A673 (cell line): ENCODE data around the gene PROC. TPM values are rescaled to one million over a fixed set of nuclear protein-coding genes. Genes with fewer than 3 reads are reported as not detected.

Experiments
- BruUV-seq: library from RNA; stranded (reverse); fragments of 400-500 nt; replicated peaks from 2 replicates; lab custom pipeline; 2021; lab: Mats Ljungman, UMichigan
- CTCF ChIA-PET: fragments of 300-600 bp; sonication (Branson Sonifier 250); formaldehyde crosslinking; loops from one replicate; lab custom pipeline; 2022; ENCODE audit warnings: antibody characterized with exemption; lab: Charles Lee
- POLR2A ChIA-PET: fragments of 300-600 bp; sonication (Branson Sonifier 250); formaldehyde crosslinking; loops from one replicate; lab custom pipeline; 2022; ENCODE audit warnings: antibody characterized with exemption; ENCODE audit not compliant: low non-redundant PET; lab: Charles Lee
- DNase-seq: peaks from one replicate; pipeline ENCODE4 v3.0.0-alpha.2; 2015; ENCODE audit warnings: low spot score
- H3K27ac ChIP-seq: fragments of 200-600 bp; sonication (generic); 2 replicates; pipeline ENCODE4 v1.5.1; 2016; ENCODE audit warnings: mixed run types, low read depth, mild to moderate bottlenecking, mixed read lengths, antibody characterized with exemption, low read length; ENCODE audit not compliant: poor library complexity, severe bottlenecking
- H3K27me3 ChIP-seq: fragments of 200-600 bp; sonication (generic); replicated peaks from 2 replicates; pipeline ENCODE4 v1.6.1; 2017; ENCODE audit warnings: mixed run types, low read depth, mild to moderate bottlenecking, mixed read lengths, antibody characterized with exemption, low read length; ENCODE audit not compliant: insufficient read depth, poor library complexity
- H3K36me3 ChIP-seq: fragments of 200-600 bp; sonication (generic); 2 replicates; pipeline ENCODE4 v1.6.1; 2016; ENCODE audit warnings: mixed run types, mild to moderate bottlenecking, mixed read lengths, antibody characterized with exemption, low read length; ENCODE audit not compliant: insufficient read depth, poor library complexity, severe bottlenecking
- H3K4me1 ChIP-seq: fragments of 200-600 bp; sonication (generic); 2 replicates; pipeline ENCODE4 v1.6.1; 2017; ENCODE audit warnings: mixed run types, mild to moderate bottlenecking, mixed read lengths, antibody characterized with exemption, low read length; ENCODE audit not compliant: insufficient read depth, poor library complexity, severe bottlenecking
- H3K4me3 ChIP-seq: fragments of 200-600 bp; sonication (generic); 2 replicates; pipeline ENCODE4 v1.5.1; 2016; ENCODE audit warnings: low read depth, mixed run types, mild to moderate bottlenecking, mixed read lengths, low read length; ENCODE audit not compliant: poor library complexity, severe bottlenecking
- H3K9me3 ChIP-seq: fragments of 200-600 bp; sonication (generic); 2 replicates; pipeline ENCODE4 v1.6.1; 2016; ENCODE audit warnings: mixed run types, low read depth, mild to moderate bottlenecking, mixed read lengths, antibody characterized with exemption, low read length; ENCODE audit not compliant: poor library complexity, severe bottlenecking
- EZH2 ChIP-seq: fragments of 200-600 bp; sonication (generic); IDR thresholded peaks from 2 replicates; pipeline ENCODE4 v1.6.1; 2017; ENCODE audit warnings: borderline replicate concordance, low read depth, mild to moderate bottlenecking, mixed read lengths, antibody characterized with exemption, low read length; ENCODE audit not compliant: poor library complexity, severe bottlenecking
- intact Hi-C: fragments of 100-400 bp; cut with micrococcal nuclease; formaldehyde crosslinking; loops from one replicate; pipeline ENCODE4 v1.10.0; 2022; ENCODE audit not compliant: unreplicated experiment
- microRNA-seq: library from miRNA; unstranded; fragments of <30 nt; microRNA quantifications from one replicate; pipeline ENCODE4 v1.2.0, GENCODE V29; 2021
- total RNA-seq: library from RNA; stranded (reverse); gene quantifications from 2 replicates; pipeline ENCODE4 v1.2.3, GENCODE V29; 2021
- TF ChIP-seq, protein P1 (sequence below): fragments of 300-800, 200-600 bp; sonication (generic); conservative IDR thresholded peaks from 2 replicates; pipeline ENCODE4 v1.5.1; 2017; ENCODE audit warnings: low read depth, mild to moderate bottlenecking, antibody characterized with exemption, low read length, moderate library complexity, mixed read lengths

Gene PROC
- total RNA-seq, 1 experiment from 2014 or later, result not detected

GRCh38 chr2:127472268-127472667 lies 54.0 kb downstream of the PROC start:
- intact Hi-C loops, result no loop called here
- BruUV-seq, result no TSS peak
- H3K36me3 ChIP-seq, result no peaks in the 10 kb centered on the region
- CTCF ChIA-PET, result interaction anchor here (0.6 kb wide), 2 partner anchors 17 to 74 kb away, joined by 3 to 9 read pairs; no protein-coding TSS in a partner anchor
- H3K27ac ChIP-seq, result no peak overlapping the region
- H3K9me3 ChIP-seq, result no peaks in the 10 kb centered on the region
- no peak for TF ChIP-seq EZH2
- TF ChIP-seq, protein P1, sequence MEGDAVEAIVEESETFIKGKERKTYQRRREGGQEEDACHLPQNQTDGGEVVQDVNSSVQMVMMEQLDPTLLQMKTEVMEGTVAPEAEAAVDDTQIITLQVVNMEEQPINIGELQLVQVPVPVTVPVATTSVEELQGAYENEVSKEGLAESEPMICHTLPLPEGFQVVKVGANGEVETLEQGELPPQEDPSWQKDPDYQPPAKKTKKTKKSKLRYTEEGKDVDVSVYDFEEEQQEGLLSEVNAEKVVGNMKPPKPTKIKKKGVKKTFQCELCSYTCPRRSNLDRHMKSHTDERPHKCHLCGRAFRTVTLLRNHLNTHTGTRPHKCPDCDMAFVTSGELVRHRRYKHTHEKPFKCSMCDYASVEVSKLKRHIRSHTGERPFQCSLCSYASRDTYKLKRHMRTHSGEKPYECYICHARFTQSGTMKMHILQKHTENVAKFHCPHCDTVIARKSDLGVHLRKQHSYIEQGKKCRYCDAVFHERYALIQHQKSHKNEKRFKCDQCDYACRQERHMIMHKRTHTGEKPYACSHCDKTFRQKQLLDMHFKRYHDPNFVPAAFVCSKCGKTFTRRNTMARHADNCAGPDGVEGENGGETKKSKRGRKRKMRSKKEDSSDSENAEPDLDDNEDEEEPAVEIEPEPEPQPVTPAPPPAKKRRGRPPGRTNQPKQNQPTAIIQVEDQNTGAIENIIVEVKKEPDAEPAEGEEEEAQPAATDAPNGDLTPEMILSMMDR, result no peak
- H3K27me3 ChIP-seq, result no peaks in the 10 kb centered on the region
- POLR2A ChIA-PET, result no interaction called here
- no peaks in the 10 kb centered on the region for H3K4me1 ChIP-seq
- H3K4me3 ChIP-seq, result no peak overlapping the region
- no peak for DNase-seq

GRCh38 chr2:127475788-127476187 lies 57.6 kb downstream of the PROC start:
- no peaks in the 10 kb centered on the region for H3K9me3 ChIP-seq
- H3K36me3 ChIP-seq, result peaks cover 10% of the 10 kb centered on the region
- ChIA-PET CTCF (no interaction called here), POLR2A (interaction anchor here (0.6 kb wide), 1 partner anchor 17 kb away, joined by 3 read pairs; no protein-coding TSS in a partner anchor)
- H3K4me1 ChIP-seq, result no peaks in the 10 kb centered on the region
- H3K27ac ChIP-seq, result no peak overlapping the region
- TF ChIP-seq, protein P1, result no peak
- no peak for TF ChIP-seq EZH2
- H3K4me3 ChIP-seq, result no peak overlapping the region
- DNase-seq, result no peak
- H3K27me3 ChIP-seq, result no peaks in the 10 kb centered on the region
- intact Hi-C loops, result no loop called here
- BruUV-seq, result TSS peak; percentile 2

Small RNA genes lying within 50 kb of the gene (microRNA-seq; reads per million reads assigned to microRNA genes)
- gene MIR4783, result 4.3 reads per million, percentile 13 among the genes with 10 or more reads in this experiment

Other genes starting within 250 kb of the PROC start
- gene CYP27C1, start 198.1 kb upstream of the PROC start, total RNA-seq, result 3.0 and 4.2 TPM in 2 replicates
- gene ERCC3, start 124.3 kb upstream of the PROC start, total RNA-seq, result 69.5 and 70.2 TPM in 2 replicates
- gene MAP3K2, start 30.5 kb upstream of the PROC start, total RNA-seq, result 54.8 and 55.1 TPM in 2 replicates
- gene IWS1, start 108.1 kb downstream of the PROC start, total RNA-seq, result 66.0 and 67.2 TPM in 2 replicates
- 0.24 TPM in 1 of 2 replicates, not detected in the other for gene MYO7B, start 117.3 kb downstream of the PROC start, total RNA-seq
- gene GPR17, start 227.7 kb downstream of the PROC start, total RNA-seq, result 0.28 and 0.45 TPM in 2 replicates